ENCODE data around the gene CEP72. TPM values are rescaled to one million over a fixed set of nuclear protein-coding genes. Genes with fewer than 3 reads are reported as not detected.

The CEP72 gene
- total and polyA plus RNA-seq, 2 of the 13 experiments (the other 11 are each of a cell fraction or from before 2014, with no cell fraction given) = 3.4 to 9.4 TPM

- no peak for TF ChIP-seq ZBTB7A (CRISPR knock-in tag; IDR thresholded peaks at IDR 0.05)
- TF ChIP-seq GATAD2A (CRISPR knock-in tag; IDR thresholded peaks at IDR 0.05) = 0 out of 2 replicates have a peak, but pooled peaks have one; percentile 18
- TF ChIP-seq ADNP (CRISPR knock-in tag; IDR thresholded peaks at IDR 0.05) = no peak
- TF ChIP-seq CTCF (CRISPR knock-in tag; IDR thresholded peaks at IDR 0.05) = 0 out of 2 replicates have a peak, but pooled peaks have one; percentile 9
- TF ChIP-seq FOXK2 (IDR thresholded peaks at IDR 0.05) = no peak
- TF ChIP-seq MXD1 (CRISPR knock-in tag; IDR thresholded peaks at IDR 0.05) = no peak
- no peak for TF ChIP-seq ZMAT3 (CRISPR knock-in tag; conservative IDR thresholded peaks at IDR 0.05)
- TF ChIP-seq ZNF317 (CRISPR knock-in tag; IDR thresholded peaks at IDR 0.05) = no peak
- TF ChIP-seq ZNF34 (CRISPR knock-in tag; IDR thresholded peaks at IDR 0.05; ENCODE audit: borderline replicate concordance) = no peak
- peak; percentile 54; the same call in 1 of the 2 replicates for TF ChIP-seq HNF4A (CRISPR knock-in tag; IDR thresholded peaks at IDR 0.05)
- TF ChIP-seq ZNF234 (CRISPR knock-in tag; conservative IDR thresholded peaks at IDR 0.05) = no peak
- TF ChIP-seq ZNF407 (CRISPR knock-in tag; IDR thresholded peaks at IDR 0.05; ENCODE audit: not compliant biosample characterization) = no peak
- TF ChIP-seq NFIB (CRISPR knock-in tag; IDR thresholded peaks at IDR 0.05; ENCODE audit: borderline replicate concordance) = no peak
These were observed 8.5 kb downstream of the CEP72 start (continued) for GRCh38 chr5:620586-621180.

Data from HepG2 (cell line).